Neural progenitor cell (in vitro differentiated cells): ENCODE results near the gene SLC15A4. TPM values are rescaled to one million over a fixed set of nuclear protein-coding genes. Genes with fewer than 3 reads are reported as not detected.

Experiments
- DNase-seq: peaks from one replicate; pipeline ENCODE4 v3.0.0-alpha.2; 2016; ENCODE audit warnings: low spot score
- H2AFZ ChIP-seq: fragments of 200-600 bp; sonication (generic); replicated peaks from 2 replicates; pipeline ENCODE4 v1.6.1; 2016; ENCODE audit warnings: antibody characterized with exemption
- H3F3A ChIP-seq: fragments of 200-600 bp; sonication (generic); 2 replicates; pipeline ENCODE4 v1.6.1; 2016; ENCODE audit warnings: antibody characterized with exemption, low read depth
- H3K27ac ChIP-seq: fragments of 200-600 bp; sonication (generic); 2 replicates; pipeline ENCODE4 v1.5.1; 2016; ENCODE audit warnings: mild to moderate bottlenecking
- H3K27me3 ChIP-seq: fragments of 200-600 bp; sonication (generic); 2 replicates; pipeline ENCODE4 v1.6.1; 2016; ENCODE audit warnings: mild to moderate bottlenecking, moderate library complexity
- H3K36me3 ChIP-seq: fragments of 200-600 bp; sonication (generic); 2 replicates; pipeline ENCODE4 v1.5.1; 2016
- H3K4me1 ChIP-seq: fragments of 200-600 bp; sonication (generic); 2 replicates; pipeline ENCODE4 v1.6.1; 2016; ENCODE audit warnings: mixed run types
- H3K4me2 ChIP-seq: fragments of 200-600 bp; sonication (generic); 2 replicates; pipeline ENCODE4 v1.6.1; 2016
- H3K4me3 ChIP-seq: fragments of 200-600 bp; sonication (generic); 2 replicates; pipeline ENCODE4 v1.5.1; 2016
- H3K79me2 ChIP-seq: fragments of 200-600 bp; sonication (generic); 2 replicates; pipeline ENCODE4 v1.6.1; 2016; ENCODE audit warnings: low read depth
- H3K9ac ChIP-seq: fragments of 200-600 bp; sonication (generic); 2 replicates; pipeline ENCODE4 v1.6.1; 2016
- H3K9me3 ChIP-seq: fragments of 200-600 bp; sonication (generic); 2 replicates; pipeline ENCODE4 v1.5.1; 2016; ENCODE audit warnings: low read depth
- H4K20me1 ChIP-seq: fragments of 200-600 bp; sonication (generic); 2 replicates; pipeline ENCODE4 v1.6.1; 2016; ENCODE audit warnings: low read depth
- H3K27ac Mint-ChIP-seq: 3 replicates; pipeline ENCODE4 v1.8.0; 2021; ENCODE audit warnings: mixed read lengths
- H3K27me3 Mint-ChIP-seq: 2 replicates; pipeline ENCODE4 v1.8.0; 2022; ENCODE audit warnings: low read depth, mild to moderate bottlenecking, inconsistent platforms, moderate library complexity, mixed read lengths; ENCODE audit not compliant: insufficient read depth
- H3K36me3 Mint-ChIP-seq: 3 replicates; pipeline ENCODE4 v1.8.0; 2021; ENCODE audit warnings: mixed read lengths
- H3K4me1 Mint-ChIP-seq: 3 replicates; pipeline ENCODE4 v1.8.0; 2021; ENCODE audit warnings: mixed read lengths
- H3K4me3 Mint-ChIP-seq: 3 replicates; pipeline ENCODE4 v1.8.0; 2021; ENCODE audit warnings: mild to moderate bottlenecking, moderate library complexity, mixed read lengths
- H3K9me3 Mint-ChIP-seq: 3 replicates; pipeline ENCODE4 v1.8.0; 2020; ENCODE audit warnings: mixed read lengths
- EZH2 ChIP-seq: fragments of 200-600 bp; sonication (generic); IDR thresholded peaks from 2 replicates; pipeline ENCODE4 v1.6.1; 2017; ENCODE audit warnings: antibody characterized with exemption, mild to moderate bottlenecking, moderate library complexity
- EZH2phosphoT487 ChIP-seq: fragments of 200-600 bp; sonication (generic); IDR thresholded peaks from 2 replicates; pipeline ENCODE4 v1.6.1; 2017; ENCODE audit warnings: antibody characterized with exemption
- total RNA-seq: library from RNA; depleted of rRNA; stranded (reverse); fragments of >200 nt; gene quantifications from 2 replicates; pipeline ENCODE4 v1.2.3, GENCODE V29; 2015; ENCODE audit warnings: low replicate concordance
- TF ChIP-seq, protein P1 (sequence below): fragments of 200-600 bp; sonication (generic); IDR thresholded peaks from 2 replicates; pipeline ENCODE4 v1.5.1; 2017; ENCODE audit warnings: antibody characterized with exemption, mild to moderate bottlenecking

The SLC15A4 gene
- total RNA-seq, 1 donor from 2014 or later = 42.3 TPM

GRCh38 chr12:128791395-128792322 is 32.1 kb downstream of the SLC15A4 start:
- no peak for TF ChIP-seq EZH2
- no peak for TF ChIP-seq EZH2phosphoT487
- TF ChIP-seq, protein P1, sequence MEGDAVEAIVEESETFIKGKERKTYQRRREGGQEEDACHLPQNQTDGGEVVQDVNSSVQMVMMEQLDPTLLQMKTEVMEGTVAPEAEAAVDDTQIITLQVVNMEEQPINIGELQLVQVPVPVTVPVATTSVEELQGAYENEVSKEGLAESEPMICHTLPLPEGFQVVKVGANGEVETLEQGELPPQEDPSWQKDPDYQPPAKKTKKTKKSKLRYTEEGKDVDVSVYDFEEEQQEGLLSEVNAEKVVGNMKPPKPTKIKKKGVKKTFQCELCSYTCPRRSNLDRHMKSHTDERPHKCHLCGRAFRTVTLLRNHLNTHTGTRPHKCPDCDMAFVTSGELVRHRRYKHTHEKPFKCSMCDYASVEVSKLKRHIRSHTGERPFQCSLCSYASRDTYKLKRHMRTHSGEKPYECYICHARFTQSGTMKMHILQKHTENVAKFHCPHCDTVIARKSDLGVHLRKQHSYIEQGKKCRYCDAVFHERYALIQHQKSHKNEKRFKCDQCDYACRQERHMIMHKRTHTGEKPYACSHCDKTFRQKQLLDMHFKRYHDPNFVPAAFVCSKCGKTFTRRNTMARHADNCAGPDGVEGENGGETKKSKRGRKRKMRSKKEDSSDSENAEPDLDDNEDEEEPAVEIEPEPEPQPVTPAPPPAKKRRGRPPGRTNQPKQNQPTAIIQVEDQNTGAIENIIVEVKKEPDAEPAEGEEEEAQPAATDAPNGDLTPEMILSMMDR = no peak
- Mint-ChIP-seq H3K4me1 (peaks cover 3% of the 10 kb centered on the region), H3K4me3 (no peak overlapping the region), H3K9me3 (no peaks in the 10 kb centered on the region), H3K27me3 (peaks cover 3% of the 10 kb centered on the region), H3K27ac (no peak overlapping the region), H3K36me3 (peaks cover 27% of the 10 kb centered on the region)
- H3K27ac ChIP-seq = no peak overlapping the region
- no peaks in the 10 kb centered on the region for H3K9me3 ChIP-seq
- no peak overlapping the region for H3K4me3 ChIP-seq
- H3K9ac ChIP-seq = no peak overlapping the region
- no peaks in the 10 kb centered on the region for H3K4me1 ChIP-seq
- H3K4me2 ChIP-seq = no peak overlapping the region
- H3K27me3 ChIP-seq = no peaks in the 10 kb centered on the region
- no peak for DNase-seq
- H3F3A ChIP-seq = no peaks in the 10 kb centered on the region
- H3K36me3 ChIP-seq = no peaks in the 10 kb centered on the region
- no peaks in the 10 kb centered on the region for H3K79me2 ChIP-seq
- peaks cover 10% of the 10 kb centered on the region for H4K20me1 ChIP-seq
- H2AFZ ChIP-seq = no peak overlapping the region

DNA sequence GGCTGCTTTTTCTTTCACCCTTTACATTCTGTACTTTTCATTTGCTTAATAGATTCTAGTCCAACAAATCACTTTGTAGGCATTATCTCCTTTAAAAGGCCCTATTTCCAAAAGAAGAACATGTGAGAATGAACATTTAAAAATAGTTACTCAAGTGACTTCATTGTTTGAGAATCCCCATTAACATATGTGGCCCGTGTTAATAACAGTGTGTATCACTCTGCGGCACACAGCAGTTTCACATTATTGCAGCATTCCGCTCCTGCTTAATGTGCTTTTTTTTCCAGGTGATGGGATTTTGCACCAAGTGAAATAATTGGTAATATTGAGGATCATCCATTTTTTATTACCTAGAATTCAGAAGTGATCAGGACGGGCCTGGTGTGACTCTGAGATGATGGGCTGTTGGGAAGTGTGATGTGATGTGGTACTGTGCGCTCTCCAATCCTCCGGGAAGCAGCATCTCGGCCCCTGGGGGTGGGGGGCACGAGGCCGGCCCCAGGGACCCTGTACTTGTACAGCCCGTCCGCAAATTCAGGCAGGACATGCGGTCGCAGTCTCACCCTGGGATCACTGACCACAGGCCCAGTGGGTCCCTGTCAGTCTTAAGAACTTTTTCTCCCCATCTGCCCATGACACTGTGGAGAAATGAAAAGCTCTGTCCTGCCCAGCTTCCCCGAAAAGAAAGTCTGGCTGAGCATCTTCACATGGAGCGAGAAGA is 32.9 kb downstream of the SLC15A4 start:
- H3K4me1 Mint-ChIP-seq = peaks cover 3% of the 10 kb centered on the region
- H3K9me3 Mint-ChIP-seq = no peaks in the 10 kb centered on the region
- Histone ChIP-seq H3K27ac (no peak overlapping the region), H3K9ac (no peak overlapping the region), H3K36me3 (no peaks in the 10 kb centered on the region), H3K4me1 (no peaks in the 10 kb centered on the region), H4K20me1 (peaks cover 6% of the 10 kb centered on the region), H3K9me3 (no peaks in the 10 kb centered on the region), H3K27me3 (no peaks in the 10 kb centered on the region), H2AFZ (no peak overlapping the region), H3F3A (no peaks in the 10 kb centered on the region), H3K4me3 (no peak overlapping the region), H3K79me2 (no peaks in the 10 kb centered on the region), H3K4me2 (no peak overlapping the region)
- H3K27ac Mint-ChIP-seq = no peak overlapping the region
- H3K4me3 Mint-ChIP-seq = no peak overlapping the region
- peaks cover 3% of the 10 kb centered on the region for H3K27me3 Mint-ChIP-seq
- peaks cover 25% of the 10 kb centered on the region for H3K36me3 Mint-ChIP-seq
- DNase-seq = no peak
- TF ChIP-seq EZH2 (no peak), EZH2phosphoT487 (no peak)
- TF ChIP-seq, protein P1 = no peak

GRCh38 chr12:128790221-128790620 is 33.5 kb downstream of the SLC15A4 start:
- H3K27me3 Mint-ChIP-seq = peaks cover 3% of the 10 kb centered on the region
- H3K4me3 Mint-ChIP-seq = no peak overlapping the region
- no peak overlapping the region for H2AFZ ChIP-seq
- no peaks in the 10 kb centered on the region for H3K9me3 ChIP-seq
- H3K27me3 ChIP-seq = no peaks in the 10 kb centered on the region
- no peaks in the 10 kb centered on the region for H3F3A ChIP-seq
- H3K4me3 ChIP-seq = no peak overlapping the region
- no peak overlapping the region for H3K27ac Mint-ChIP-seq
- no peak overlapping the region for H3K4me2 ChIP-seq
- H3K4me1 Mint-ChIP-seq = peaks cover 7% of the 10 kb centered on the region
- peaks cover 2% of the 10 kb centered on the region for H4K20me1 ChIP-seq
- no peaks in the 10 kb centered on the region for H3K79me2 ChIP-seq
- H3K36me3 Mint-ChIP-seq = peaks cover 22% of the 10 kb centered on the region
- H3K9ac ChIP-seq = no peak overlapping the region
- H3K27ac ChIP-seq = no peak overlapping the region
- no peaks in the 10 kb centered on the region for H3K4me1 ChIP-seq
- H3K36me3 ChIP-seq = no peaks in the 10 kb centered on the region
- TF ChIP-seq, protein P1 = no peak
- TF ChIP-seq EZH2 = no peak
- no peak for TF ChIP-seq EZH2phosphoT487
- DNase-seq = no peak
- H3K9me3 Mint-ChIP-seq = no peaks in the 10 kb centered on the region
